Hepatocyte (in vitro differentiated cells): ENCODE results near the gene C2CD3.

Source experiments
- CTCF ChIP-seq: fragments of 200-600 bp; sonication (generic); IDR thresholded peaks from 2 replicates; pipeline ENCODE4 v1.5.1; 2016; ENCODE audit warnings: antibody characterized with exemption, mild to moderate bottlenecking; ENCODE audit not compliant: poor library complexity
- EZH2 ChIP-seq: fragments of 200-600 bp; sonication (generic); IDR thresholded peaks from 2 replicates; pipeline ENCODE4 v1.6.1; 2016; ENCODE audit warnings: antibody characterized with exemption, mild to moderate bottlenecking, borderline replicate concordance
- EZH2phosphoT487 ChIP-seq: fragments of 200-600 bp; sonication (generic); IDR thresholded peaks from one replicate; pipeline ENCODE4 v1.6.1; 2018; ENCODE audit warnings: antibody characterized with exemption, mild to moderate bottlenecking, low read depth, moderate library complexity; ENCODE audit not compliant: unreplicated experiment, severe bottlenecking

- TF ChIP-seq CTCF: no peak
- TF ChIP-seq EZH2: no peak
- no peak for TF ChIP-seq EZH2phosphoT487
Measured at GRCh38 chr11:74171630-74171968, 797 bp upstream of the C2CD3 start.
